Mucosa of descending colon (tissue), 3 donors: ENCODE data around the gene JAKMIP2. TPM values are rescaled to one million over a fixed set of nuclear protein-coding genes. Genes with fewer than 3 reads are reported as not detected.
A peak's percentile ranks its signal among the peaks of the same experiment; 100 is the strongest.

Experiments
- ATAC-seq: fragments of 200-7000 bp; cut with Tn5 transposase; one replicate; pipeline ENCODE4 v1.9.1; 2020; ENCODE audit warnings: mild to moderate bottlenecking, moderate library complexity
- DNase-seq, 3 donors: peaks; one replicate each; pipeline ENCODE4 v3.0.0-alpha.2; 2020
- H3K36me3 ChIP-seq: fragments of 200-600 bp; one replicate; pipeline ENCODE4 v1.8.0; 2021; ENCODE audit warnings: low read depth, mild to moderate bottlenecking
- H3K4me1 ChIP-seq: fragments of 200-600 bp; one replicate; pipeline ENCODE4 v1.8.0; 2021; ENCODE audit warnings: low read depth, mild to moderate bottlenecking
- H3K4me3 ChIP-seq: fragments of 200-600 bp; one replicate; pipeline ENCODE4 v1.8.0; 2021; ENCODE audit warnings: mild to moderate bottlenecking
- H3K9me3 ChIP-seq: fragments of 200-600 bp; one replicate; pipeline ENCODE4 v1.8.0; 2021; ENCODE audit warnings: mild to moderate bottlenecking
- CTCF ChIP-seq: fragments of 200-600 bp; IDR thresholded peaks from one replicate; pipeline ENCODE4 v1.8.0; 2022; ENCODE audit warnings: antibody characterized with exemption, mild to moderate bottlenecking
- intact Hi-C, 2 donors: fragments of 100-400 bp; cut with DNase I in 1 of 2; cut with micrococcal nuclease in 1 of 2; formaldehyde crosslinking; loops; one replicate each; pipeline versions ENCODE4 v1.11.0 to v1.11.1; 2022; cut with DNase I, micrococcal nuclease
- total RNA-seq, 3 donors: library from RNA; stranded (reverse); fragmentation: NEBNext Ultra II Directional in 2 of 3; extraction: Animal tissue kit (Norgen Biotek cat#: 25700) in 2 of 3; gene quantifications; one replicate each; pipeline versions ENCODE4 v1.2.1 to v1.2.4, GENCODE V29; 2021 to 2023
- donor health status: DM: no; HTN: no; CAD: no; lungs with moderate emphysema.
- donor health status: DM: no; HTN: no; CAD: no.
- donor health status: DM: no; HTN: yes; CAD: no.

Gene JAKMIP2
- total RNA-seq, 3 donors from 2014 or later: 0.90 to 9.0 (median 2.0) TPM

- no peak for TF ChIP-seq CTCF
- Histone ChIP-seq H3K4me3 (no peak overlapping the region), H3K9me3 (no peaks in the 10 kb centered on the region), H3K4me1 (no peaks in the 10 kb centered on the region), H3K36me3 (no peaks in the 10 kb centered on the region)
- intact Hi-C loops: no loop called here
- no peak for DNase-seq
- ATAC-seq: no peak
Observed at GRCh38 chr5:147759441-147759840, 23.1 kb downstream of the JAKMIP2 start.

GRCh38 chr5:147756566-147756965, 26.0 kb downstream of the JAKMIP2 start:
- ATAC-seq: peak; percentile 75
- intact Hi-C loops: no loop called here
- Histone ChIP-seq H3K4me1 (no peaks in the 10 kb centered on the region), H3K36me3 (no peaks in the 10 kb centered on the region), H3K9me3 (no peaks in the 10 kb centered on the region), H3K4me3 (no peak overlapping the region)
- TF ChIP-seq CTCF: no peak
- DNase-seq: peak in 1 of 3 donors; percentile 7

- no peaks in the 10 kb centered on the region for H3K36me3 ChIP-seq
- no peak for ATAC-seq
Observed at GRCh38 chr5:147754372-147755122, 28.0 kb downstream of the JAKMIP2 start.

DNA sequence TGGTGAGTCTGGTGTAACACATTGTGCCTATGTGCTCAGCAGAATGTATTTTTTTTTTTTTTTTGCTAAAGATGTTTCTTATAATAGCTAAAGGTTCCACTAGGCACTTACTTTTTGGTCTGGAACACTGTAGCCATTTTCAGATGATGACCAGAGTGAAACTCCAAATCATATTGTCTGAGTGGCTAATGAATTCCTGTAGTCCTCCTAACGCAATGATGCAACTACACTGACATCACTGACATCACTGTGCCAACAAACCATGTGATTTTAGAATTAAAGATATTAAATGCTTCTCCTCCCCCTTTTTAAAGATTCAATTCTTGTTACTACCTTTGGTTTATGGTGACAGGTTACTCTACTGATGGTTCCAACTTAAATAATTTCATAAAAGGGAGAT, 28.8 kb downstream of the JAKMIP2 start:
- Histone ChIP-seq H3K4me3 (no peak overlapping the region), H3K4me1 (no peaks in the 10 kb centered on the region), H3K9me3 (no peaks in the 10 kb centered on the region), H3K36me3 (no peaks in the 10 kb centered on the region)
- intact Hi-C loops: no loop called here
- DNase-seq (no peak), ATAC-seq (no peak)
- TF ChIP-seq CTCF: no peak

More at GRCh38 chr5:147754372-147755122, 28.0 kb downstream of the JAKMIP2 start:
- Histone ChIP-seq H3K4me3 (no peak overlapping the region), H3K4me1 (no peaks in the 10 kb centered on the region), H3K9me3 (no peaks in the 10 kb centered on the region)
- DNase-seq: no peak
- no peak for TF ChIP-seq CTCF
- intact Hi-C loops: no loop called here

DNA sequence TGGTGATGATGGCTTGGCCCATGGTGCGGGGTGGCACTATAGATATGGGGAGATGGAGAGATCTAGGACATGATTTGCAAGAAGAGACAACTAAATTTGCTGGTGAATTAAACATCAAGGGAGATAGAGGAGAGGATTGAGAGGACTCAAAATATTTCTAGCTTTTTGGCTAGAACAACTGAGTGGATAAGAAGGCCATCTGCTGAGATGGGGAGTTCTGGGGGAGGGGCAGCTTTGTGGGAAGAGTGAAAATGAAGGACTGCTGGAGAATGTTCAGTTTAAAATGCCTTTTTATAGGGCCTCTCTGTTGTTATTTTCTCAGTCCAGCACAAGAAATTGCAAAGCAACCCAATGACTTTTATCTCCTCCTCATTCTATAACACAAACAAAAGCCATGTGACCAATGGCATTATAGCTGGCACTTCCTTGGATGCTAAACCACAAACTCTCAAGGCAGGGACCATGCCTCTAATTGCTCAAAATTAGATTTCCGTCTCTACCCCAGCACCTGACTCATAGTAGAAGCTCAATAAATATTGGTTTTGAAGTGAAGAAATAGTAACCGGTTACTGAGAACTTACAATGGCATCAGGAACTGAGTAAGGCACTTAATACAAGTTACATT, 29.8 kb downstream of the JAKMIP2 start:
- no peaks in the 10 kb centered on the region for H3K4me1 ChIP-seq

More for the DNA sequence above, 29.8 kb downstream of the JAKMIP2 start:
- ATAC-seq: no peak
- no peak overlapping the region for H3K4me3 ChIP-seq
- no peaks in the 10 kb centered on the region for H3K9me3 ChIP-seq
- TF ChIP-seq CTCF: no peak
- intact Hi-C loops: no loop called here
- no peak for DNase-seq
- no peaks in the 10 kb centered on the region for H3K36me3 ChIP-seq
